SJSA1 (cell line): ENCODE measurements around the gene PCSK6. TPM values are rescaled to one million over a fixed set of nuclear protein-coding genes. Genes with fewer than 3 reads are reported as not detected.

ENCODE experiments used
- DNase-seq, 2 experiments: peaks; one replicate each; pipeline ENCODE4 v3.0.0-alpha.2; 2015 to 2020; ENCODE audit warnings: low spot score in 2 of 2, low read depth in 1 of 2
- H3K27ac ChIP-seq: fragments of 250-450 bp; sonication (Bioruptor Pico); 2 replicates; pipeline ENCODE4 v1.5.1; 2020; ENCODE audit warnings: mild to moderate bottlenecking, moderate library complexity
- H3K27me3 ChIP-seq: fragments of 250-450 bp; sonication (Bioruptor Pico); replicated peaks from 2 replicates; pipeline ENCODE4 v1.5.1; 2020; ENCODE audit warnings: mild to moderate bottlenecking, moderate library complexity
- H3K36me3 ChIP-seq: fragments of 250-450 bp; sonication (Bioruptor Pico); 2 replicates; pipeline ENCODE4 v1.5.1; 2020; ENCODE audit warnings: mild to moderate bottlenecking
- H3K4me1 ChIP-seq: fragments of 250-450 bp; sonication (Bioruptor Pico); replicated peaks from 2 replicates; pipeline ENCODE4 v1.6.1; 2021; ENCODE audit warnings: mild to moderate bottlenecking
- H3K4me3 ChIP-seq: fragments of 250-450 bp; sonication (Bioruptor Pico); 2 replicates; pipeline ENCODE4 v1.5.1; 2020; ENCODE audit warnings: mild to moderate bottlenecking
- H3K9me3 ChIP-seq: fragments of 250-450 bp; sonication (Bioruptor Pico); replicated peaks from 2 replicates; pipeline ENCODE4 v1.5.1; 2020; ENCODE audit warnings: mild to moderate bottlenecking
- total RNA-seq: library from RNA; depleted of rRNA; stranded (reverse); fragments of >200 nt; shearing (Covaris generic); gene quantifications from 2 replicates; pipeline ENCODE4 v1.2.3, GENCODE V29; 2014

The PCSK6 gene
- total RNA-seq, 1 experiment from 2014 or later = 1.7 TPM

DNA sequence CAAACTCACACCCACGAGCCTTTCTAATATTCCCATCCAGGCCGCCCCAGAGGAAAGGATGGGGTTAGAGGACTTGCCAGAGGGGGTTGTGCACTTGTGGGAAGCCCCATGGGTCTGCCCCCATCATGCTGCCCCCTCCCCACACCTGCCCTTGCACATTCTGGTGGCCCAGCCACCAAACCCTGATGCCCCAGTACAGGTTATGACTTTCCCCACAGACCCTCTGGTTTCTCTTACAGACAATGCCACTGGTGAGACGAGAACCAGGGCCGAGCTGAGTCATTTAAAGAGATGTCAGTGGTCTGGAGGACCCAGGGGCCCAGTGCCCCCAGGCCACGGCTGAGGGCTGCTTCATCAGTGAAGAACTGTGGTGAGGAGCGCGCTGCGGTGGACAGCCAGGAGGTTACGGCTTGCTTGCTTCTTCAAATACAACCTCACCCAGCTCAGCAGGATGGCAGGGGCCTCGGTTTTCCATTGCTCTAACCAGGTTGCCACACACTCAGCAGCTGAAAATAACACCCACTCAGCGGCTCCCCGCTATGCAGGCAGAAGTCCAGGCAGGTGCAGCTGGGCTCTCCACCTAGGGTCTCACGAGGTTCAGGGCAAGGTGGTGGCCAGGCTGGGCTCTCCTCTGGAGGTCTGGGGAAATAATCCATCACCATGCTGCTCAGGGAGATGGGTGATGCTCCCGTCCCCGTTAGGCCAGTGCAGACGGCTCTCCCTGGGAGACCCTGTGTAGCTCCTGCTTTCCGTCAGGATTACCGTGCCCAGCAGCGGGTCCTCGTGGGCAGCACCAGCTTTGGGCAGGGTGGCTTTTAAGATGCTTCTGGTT, 180.7 kb downstream of the PCSK6 start:
- H3K4me1 ChIP-seq = no peaks in the 10 kb centered on the region
- H3K9me3 ChIP-seq = no peaks in the 10 kb centered on the region
- no peak overlapping the region for H3K27ac ChIP-seq
- DNase-seq = peak in 1 of 2 experiments; percentile 28
- H3K4me3 ChIP-seq = no peak overlapping the region
- H3K27me3 ChIP-seq = no peaks in the 10 kb centered on the region
- no peaks in the 10 kb centered on the region for H3K36me3 ChIP-seq

DNA sequence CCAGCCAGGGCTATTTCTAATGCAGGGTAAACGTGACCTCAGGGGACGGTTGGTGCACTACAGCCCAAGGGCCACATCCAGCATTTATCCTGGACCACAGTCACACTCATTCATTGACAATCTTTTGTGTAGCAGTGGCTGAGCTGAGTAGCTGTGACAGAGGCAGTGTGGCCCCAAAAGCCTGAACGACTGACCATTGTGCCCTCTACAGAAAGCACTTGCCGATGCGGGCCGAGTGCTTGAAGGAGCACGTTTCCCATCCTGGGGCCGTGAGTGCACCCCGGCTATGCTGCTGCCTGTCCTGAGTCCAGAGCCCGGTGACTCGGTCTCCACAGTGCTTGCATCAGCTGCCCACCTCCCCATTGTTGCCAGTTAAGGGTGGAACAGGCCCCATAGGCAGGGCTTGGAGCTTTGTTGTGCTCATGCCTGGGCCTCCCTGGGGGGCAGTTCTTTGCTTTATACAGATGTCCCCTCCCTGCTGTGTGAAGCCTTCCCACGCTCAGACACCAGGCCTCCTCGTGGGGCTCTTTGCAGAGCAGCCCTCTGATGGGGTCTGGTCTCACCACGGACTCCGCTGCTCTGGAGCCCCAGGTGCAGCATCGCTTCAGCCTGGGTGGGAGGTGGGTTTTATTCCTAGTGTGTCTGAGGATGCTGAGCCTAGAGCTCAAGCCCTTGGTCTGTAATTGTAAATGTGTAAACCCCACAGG, 181.5 kb downstream of the PCSK6 start:
- H3K4me1 ChIP-seq = no peaks in the 10 kb centered on the region
- H3K4me3 ChIP-seq = no peak overlapping the region
- no peaks in the 10 kb centered on the region for H3K36me3 ChIP-seq
- H3K9me3 ChIP-seq = no peaks in the 10 kb centered on the region
- H3K27me3 ChIP-seq = no peaks in the 10 kb centered on the region
- peak in 1 of 2 experiments; percentile 36 for DNase-seq
- H3K27ac ChIP-seq = no peak overlapping the region

DNA sequence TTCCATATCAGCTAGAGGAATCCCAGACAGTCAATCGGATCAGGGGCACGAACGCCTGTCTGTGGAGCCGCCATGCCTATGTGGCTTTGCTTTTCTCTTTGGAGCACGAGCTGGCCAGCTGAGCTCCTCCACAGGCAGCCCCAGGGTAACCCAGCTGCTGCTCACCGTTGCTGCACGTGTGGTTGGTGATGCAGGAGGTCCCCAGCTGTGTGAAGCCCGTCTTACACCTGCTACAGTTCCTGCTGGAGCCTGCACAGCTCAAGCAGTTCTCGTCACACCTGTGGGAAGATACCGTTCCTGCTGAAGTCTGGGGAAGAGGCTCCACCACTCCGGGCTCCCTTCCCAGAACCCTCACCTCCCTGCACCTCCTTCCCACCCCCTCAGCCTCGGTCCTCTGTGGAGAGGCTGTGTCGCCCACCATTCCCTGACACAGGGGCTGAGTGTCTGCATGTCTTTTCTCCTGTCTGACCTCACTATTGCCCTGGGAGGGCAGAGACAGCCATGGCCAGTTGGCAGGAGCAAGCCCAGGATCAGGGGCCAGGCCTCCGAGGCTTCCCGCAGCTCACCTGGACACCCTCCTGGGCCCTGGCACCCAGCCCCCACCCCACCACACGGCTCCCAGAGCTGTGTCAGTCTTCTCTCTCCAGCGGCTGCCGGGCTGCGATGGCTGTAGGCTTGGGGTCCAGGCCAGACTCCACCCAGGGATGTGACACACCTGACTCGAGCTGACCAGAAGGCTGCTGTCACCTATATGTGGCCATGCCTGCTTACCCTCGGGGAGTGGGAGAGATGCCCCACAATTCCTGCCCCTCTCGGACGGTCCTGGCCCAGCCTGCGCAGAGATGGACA, 182.2 kb downstream of the PCSK6 start:
- DNase-seq = peak in 1 of 2 experiments; percentile 42
- Histone ChIP-seq H3K36me3 (no peaks in the 10 kb centered on the region), H3K27ac (no peak overlapping the region), H3K4me1 (no peaks in the 10 kb centered on the region), H3K4me3 (no peak overlapping the region), H3K27me3 (no peaks in the 10 kb centered on the region), H3K9me3 (no peaks in the 10 kb centered on the region)

DNA sequence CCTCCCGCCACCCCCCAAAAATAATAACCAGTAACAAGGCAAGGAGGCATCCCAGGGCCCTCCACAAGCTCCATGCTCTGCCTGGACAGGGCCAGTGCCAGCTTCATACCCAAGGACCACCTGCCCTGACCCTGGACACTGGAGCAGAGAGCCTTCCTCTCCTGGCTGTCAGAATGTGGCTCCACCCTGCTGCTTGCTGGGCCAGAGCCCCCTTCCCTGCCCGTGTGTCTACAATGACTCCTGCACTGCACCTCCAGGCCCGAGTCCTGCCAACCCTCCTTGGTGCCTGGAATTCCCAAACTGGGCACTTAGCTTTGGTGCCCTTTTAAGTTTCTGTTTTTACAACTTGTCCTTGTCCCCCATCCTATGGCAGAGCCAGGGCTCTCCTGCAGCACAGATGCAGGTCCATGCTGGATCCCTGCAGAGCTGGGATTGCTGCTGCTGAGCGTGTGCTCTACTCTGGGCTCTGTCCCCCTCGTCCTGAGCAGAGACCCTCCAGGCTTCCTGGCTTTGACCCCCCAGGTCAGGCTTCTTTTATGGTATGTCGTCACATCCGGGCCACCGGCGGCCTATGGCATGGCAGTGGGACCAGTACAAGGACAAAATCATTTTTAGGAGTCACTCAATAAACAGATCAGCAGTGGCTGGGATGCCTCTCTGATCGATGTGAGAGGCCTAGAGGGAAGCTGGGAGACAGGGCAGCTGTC, 183.0 kb downstream of the PCSK6 start:
- no peaks in the 10 kb centered on the region for H3K27me3 ChIP-seq
- no peak overlapping the region for H3K27ac ChIP-seq
- DNase-seq = no peak
- no peaks in the 10 kb centered on the region for H3K36me3 ChIP-seq
- no peaks in the 10 kb centered on the region for H3K9me3 ChIP-seq
- H3K4me3 ChIP-seq = no peak overlapping the region
- H3K4me1 ChIP-seq = no peaks in the 10 kb centered on the region

DNA sequence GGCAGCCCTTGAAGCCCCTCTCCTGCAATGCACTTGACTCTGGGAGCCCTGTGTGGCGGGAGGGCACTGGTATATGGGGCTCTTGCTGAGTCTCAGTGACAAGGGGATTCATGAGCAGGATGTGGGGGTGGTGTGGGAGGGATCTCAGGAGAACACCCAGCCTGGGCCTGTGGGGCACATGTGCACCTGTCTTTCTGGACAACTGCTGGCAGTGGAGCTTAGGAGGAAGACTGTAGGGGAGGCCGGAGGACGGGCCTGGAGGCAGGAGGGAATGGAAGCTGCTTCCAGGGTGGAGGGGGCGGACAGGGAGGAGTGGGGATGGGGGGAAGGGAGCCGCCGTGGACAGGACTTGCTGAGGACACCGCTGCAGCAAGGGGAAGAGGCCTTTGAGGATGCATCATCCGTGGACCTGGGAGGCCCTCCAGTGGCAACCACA, 183.7 kb downstream of the PCSK6 start:
- H3K27ac ChIP-seq = no peak overlapping the region
- peak in 1 of 2 experiments; percentile 28 for DNase-seq
- no peaks in the 10 kb centered on the region for H3K36me3 ChIP-seq
- no peaks in the 10 kb centered on the region for H3K9me3 ChIP-seq
- no peaks in the 10 kb centered on the region for H3K27me3 ChIP-seq
- H3K4me3 ChIP-seq = no peak overlapping the region
- H3K4me1 ChIP-seq = no peaks in the 10 kb centered on the region

- Histone ChIP-seq H3K27me3 (no peaks in the 10 kb centered on the region), H3K27ac (no peak overlapping the region), H3K36me3 (no peaks in the 10 kb centered on the region), H3K9me3 (no peaks in the 10 kb centered on the region), H3K4me1 (no peaks in the 10 kb centered on the region), H3K4me3 (no peak overlapping the region)
- DNase-seq = no peak
These were observed 186.1 kb downstream of the PCSK6 start for GRCh38 chr15:101303408-101303807.

DNA sequence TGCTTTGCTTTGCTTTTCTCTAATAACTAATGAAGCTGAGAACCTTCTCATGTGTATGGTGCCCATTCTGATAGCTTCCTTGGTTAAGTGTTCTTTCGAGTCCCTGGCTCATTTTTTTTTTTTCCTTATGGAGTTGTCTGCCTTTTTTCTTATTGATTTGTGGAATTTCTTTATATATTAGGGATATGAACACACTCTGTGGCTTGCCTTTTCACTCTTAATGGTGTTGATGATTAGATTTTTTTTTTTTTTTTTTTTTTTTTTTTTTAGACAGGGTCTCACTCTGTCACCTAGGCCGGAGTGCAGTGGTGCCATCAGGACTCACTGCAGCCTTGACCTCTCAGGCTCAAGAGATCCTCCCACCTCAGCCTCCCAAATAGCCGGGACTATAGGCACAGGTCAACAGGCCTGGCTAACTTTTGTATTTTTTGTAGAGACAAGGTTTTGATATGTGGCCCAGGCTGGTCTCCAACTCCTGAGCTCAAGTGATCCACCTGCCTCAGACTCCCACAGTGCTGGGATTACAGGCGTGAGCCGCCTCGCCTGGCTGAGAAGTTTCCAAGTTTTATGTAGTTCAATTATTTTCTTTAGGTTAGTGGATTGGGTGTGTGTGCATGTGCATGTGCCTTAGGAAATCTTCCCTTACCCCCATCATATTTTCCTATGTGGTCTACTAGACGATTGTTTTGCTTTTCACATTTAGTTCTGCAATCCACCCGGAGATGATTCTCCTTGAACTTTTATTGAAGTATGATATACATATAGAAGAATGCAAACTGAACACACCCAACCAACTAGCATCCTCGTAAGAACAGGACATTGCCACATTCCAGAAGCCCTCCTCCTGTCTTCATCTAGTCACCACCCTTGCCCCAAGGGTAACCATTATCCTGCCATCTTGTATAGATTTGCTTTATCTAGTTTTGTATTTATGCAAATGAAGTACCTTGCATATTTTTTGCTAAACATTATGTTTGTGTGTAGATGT, 192.8 kb downstream of the PCSK6 start:
- DNase-seq = no peak
- H3K27ac ChIP-seq = no peak overlapping the region
- H3K36me3 ChIP-seq = peaks cover 20% of the 10 kb centered on the region
- H3K4me1 ChIP-seq = peaks cover 6% of the 10 kb centered on the region; the same call in 1 of the 2 replicates
- no peaks in the 10 kb centered on the region for H3K27me3 ChIP-seq
- H3K9me3 ChIP-seq = no peaks in the 10 kb centered on the region
- no peak overlapping the region for H3K4me3 ChIP-seq

DNA sequence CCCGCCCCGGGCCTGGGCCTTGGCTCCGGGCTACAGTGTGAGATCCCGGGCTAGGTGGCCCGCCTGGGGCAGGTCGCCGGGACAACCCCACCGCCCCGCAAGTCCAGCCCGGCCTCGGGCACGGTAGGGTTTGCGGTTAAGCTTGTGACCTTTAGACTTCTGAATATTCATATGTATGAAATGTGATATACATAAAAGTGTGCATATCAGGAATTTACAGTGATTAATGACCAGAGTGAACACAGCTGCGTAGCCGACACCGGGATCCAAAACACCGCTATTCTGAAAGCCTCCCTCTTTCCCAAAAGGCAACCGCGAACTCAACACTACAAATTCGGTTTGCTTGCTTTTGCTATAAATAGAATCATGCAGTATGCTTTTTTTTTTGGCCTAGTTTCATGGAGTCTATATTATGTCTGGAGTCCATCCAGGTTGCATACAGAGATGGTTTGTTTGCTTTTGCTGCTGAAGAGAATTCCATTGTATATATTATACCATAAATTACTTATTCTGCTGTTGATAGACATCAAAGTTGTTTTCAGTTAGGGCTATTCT, 193.8 kb downstream of the PCSK6 start:
- Histone ChIP-seq H3K27me3 (no peaks in the 10 kb centered on the region), H3K4me1 (peaks cover 6% of the 10 kb centered on the region; the same call in 1 of the 2 replicates), H3K27ac (peak overlapping the region; percentile 69), H3K36me3 (peaks cover 27% of the 10 kb centered on the region), H3K9me3 (no peaks in the 10 kb centered on the region), H3K4me3 (peak overlapping the region; percentile 88)
- DNase-seq = peak in 1 of 2 experiments; percentile 23

GRCh38 chr15:101294731-101295606, 194.5 kb downstream of the PCSK6 start, which contains the start of gene SNRPA1:
SNRPA1 (minus strand) TSS chr15:101295248; CDS start chr15:101295178, 70 bp downstream.
- peak within 1 kb of the TSS; percentile 69 for H3K27ac ChIP-seq
- H3K27me3 ChIP-seq = no peaks in the 10 kb centered on the region
- DNase-seq = peak; percentile 92 to 97
- H3K4me3 ChIP-seq = peak within 1 kb of the TSS; percentile 88
- H3K4me1 ChIP-seq = peaks cover 6% of the 10 kb centered on the region; the same call in 1 of the 2 replicates
- peaks cover 32% of the 10 kb centered on the region for H3K36me3 ChIP-seq
- no peaks in the 10 kb centered on the region for H3K9me3 ChIP-seq

DNA sequence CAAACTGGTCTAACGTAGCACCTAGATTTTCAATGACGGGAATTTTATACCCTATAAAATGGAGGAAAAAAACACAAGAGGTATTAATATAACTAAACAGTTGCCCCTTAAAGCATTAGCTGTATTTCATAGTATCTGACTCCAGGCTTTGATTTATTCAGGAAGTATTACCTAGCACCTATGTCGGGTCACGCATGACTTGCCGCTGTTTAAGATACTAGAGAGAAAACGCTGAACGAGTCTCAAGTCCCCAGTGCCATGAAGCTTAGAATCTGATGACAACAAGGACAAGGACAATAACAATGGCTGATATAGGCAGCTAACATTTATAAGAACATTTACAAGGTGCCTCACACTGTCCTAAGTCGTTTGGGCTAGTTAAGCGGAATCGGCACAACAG, 196.4 kb downstream of the PCSK6 start:
- H3K36me3 ChIP-seq = peaks cover 46% of the 10 kb centered on the region
- no peak for DNase-seq
- no peaks in the 10 kb centered on the region for H3K9me3 ChIP-seq
- no peaks in the 10 kb centered on the region for H3K27me3 ChIP-seq
- no peak overlapping the region for H3K27ac ChIP-seq
- H3K4me1 ChIP-seq = peaks cover 12% of the 10 kb centered on the region; the same call in 1 of the 2 replicates
- H3K4me3 ChIP-seq = peak overlapping the region; percentile 88

- peaks cover 12% of the 10 kb centered on the region; the same call in 1 of the 2 replicates for H3K4me1 ChIP-seq
- no peak overlapping the region; the same call in 1 of the 2 replicates for H3K27ac ChIP-seq
- no peaks in the 10 kb centered on the region for H3K27me3 ChIP-seq
- no peak overlapping the region for H3K4me3 ChIP-seq
- DNase-seq = peak in 1 of 2 experiments; percentile 61
- H3K9me3 ChIP-seq = no peaks in the 10 kb centered on the region
- peaks cover 83% of the 10 kb centered on the region for H3K36me3 ChIP-seq
These were observed 200.5 kb downstream of the PCSK6 start for GRCh38 chr15:101288905-101289513.
